Measurements from ENCODE around the gene ELMO1.

GRCh38 chr7:37432281-37432920 is 16.3 kb downstream of the ELMO1 start:
- TF ChIP-seq, protein P1, sequence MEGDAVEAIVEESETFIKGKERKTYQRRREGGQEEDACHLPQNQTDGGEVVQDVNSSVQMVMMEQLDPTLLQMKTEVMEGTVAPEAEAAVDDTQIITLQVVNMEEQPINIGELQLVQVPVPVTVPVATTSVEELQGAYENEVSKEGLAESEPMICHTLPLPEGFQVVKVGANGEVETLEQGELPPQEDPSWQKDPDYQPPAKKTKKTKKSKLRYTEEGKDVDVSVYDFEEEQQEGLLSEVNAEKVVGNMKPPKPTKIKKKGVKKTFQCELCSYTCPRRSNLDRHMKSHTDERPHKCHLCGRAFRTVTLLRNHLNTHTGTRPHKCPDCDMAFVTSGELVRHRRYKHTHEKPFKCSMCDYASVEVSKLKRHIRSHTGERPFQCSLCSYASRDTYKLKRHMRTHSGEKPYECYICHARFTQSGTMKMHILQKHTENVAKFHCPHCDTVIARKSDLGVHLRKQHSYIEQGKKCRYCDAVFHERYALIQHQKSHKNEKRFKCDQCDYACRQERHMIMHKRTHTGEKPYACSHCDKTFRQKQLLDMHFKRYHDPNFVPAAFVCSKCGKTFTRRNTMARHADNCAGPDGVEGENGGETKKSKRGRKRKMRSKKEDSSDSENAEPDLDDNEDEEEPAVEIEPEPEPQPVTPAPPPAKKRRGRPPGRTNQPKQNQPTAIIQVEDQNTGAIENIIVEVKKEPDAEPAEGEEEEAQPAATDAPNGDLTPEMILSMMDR (IDR thresholded peaks at IDR 0.05): no peak
- TF ChIP-seq POLR2A (IDR thresholded peaks at IDR 0.05; ENCODE audit: low read depth): no peak
